ENCODE data around the gene RPUSD3.

The RPUSD3 gene

GRCh38 chr3:9831253-9831652 lies 12.6 kb downstream of the RPUSD3 start:
- no peak for DNase-seq

DNA sequence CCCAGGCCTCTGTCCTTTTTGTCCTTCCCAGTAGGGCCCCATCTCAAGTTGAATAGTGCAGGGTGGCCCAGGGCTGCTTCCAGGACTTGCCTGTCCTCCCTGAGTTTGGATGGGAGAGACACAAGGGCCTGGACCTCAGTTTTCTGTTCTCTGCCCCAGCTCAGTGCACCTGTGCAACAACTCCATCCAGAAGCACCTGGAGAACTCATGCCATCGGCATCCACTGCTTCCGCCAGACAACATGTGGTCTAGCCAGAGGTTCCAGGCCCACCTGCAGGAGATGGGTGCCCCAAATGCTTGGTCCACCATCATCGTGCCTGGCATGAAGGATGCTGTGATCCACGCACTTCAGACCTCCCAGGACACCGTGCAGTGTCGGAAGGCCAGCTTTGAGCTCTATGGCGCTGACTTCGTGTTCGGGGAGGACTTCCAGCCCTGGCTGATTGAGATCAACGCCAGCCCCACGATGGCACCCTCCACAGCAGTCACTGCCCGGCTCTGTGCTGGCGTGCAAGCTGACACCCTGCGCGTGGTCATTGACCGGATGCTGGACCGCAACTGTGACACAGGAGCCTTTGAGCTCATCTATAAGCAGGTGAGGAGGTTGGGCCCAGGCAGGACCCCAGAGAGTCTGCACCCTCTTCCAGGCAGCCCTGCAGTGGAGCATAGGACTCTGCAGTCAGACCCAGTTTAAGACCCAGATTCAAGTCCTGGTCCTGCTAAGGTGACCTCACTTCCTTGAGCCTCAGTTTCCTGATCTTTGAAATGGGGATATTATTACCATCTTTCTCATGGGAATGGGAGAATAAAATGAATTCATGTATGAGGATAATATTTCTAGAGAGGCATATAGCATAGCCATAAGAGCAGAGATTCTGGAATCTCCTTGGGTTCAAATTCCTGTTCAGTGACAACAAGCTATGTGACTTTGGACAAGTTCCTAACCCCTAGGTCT lies 14.7 kb downstream of the RPUSD3 start:
- DNase-seq: no peak

GRCh38 chr3:9826815-9827573 lies 16.8 kb downstream of the RPUSD3 start:
- DNase-seq: peak; percentile 16 to 60

- DNase-seq: no peak
Measured at GRCh38 chr3:9825451-9826040, 18.3 kb downstream of the RPUSD3 start.

GRCh38 chr3:9820946-9821345 lies 22.9 kb downstream of the RPUSD3 start:
- peak in 1 of 2 experiments; percentile 62 for DNase-seq

GRCh38 chr3:9820543-9820942 lies 23.3 kb downstream of the RPUSD3 start:
- no peak for DNase-seq

- DNase-seq: no peak
Measured at GRCh38 chr3:9818666-9819335, 25.0 kb downstream of the RPUSD3 start.

DNA sequence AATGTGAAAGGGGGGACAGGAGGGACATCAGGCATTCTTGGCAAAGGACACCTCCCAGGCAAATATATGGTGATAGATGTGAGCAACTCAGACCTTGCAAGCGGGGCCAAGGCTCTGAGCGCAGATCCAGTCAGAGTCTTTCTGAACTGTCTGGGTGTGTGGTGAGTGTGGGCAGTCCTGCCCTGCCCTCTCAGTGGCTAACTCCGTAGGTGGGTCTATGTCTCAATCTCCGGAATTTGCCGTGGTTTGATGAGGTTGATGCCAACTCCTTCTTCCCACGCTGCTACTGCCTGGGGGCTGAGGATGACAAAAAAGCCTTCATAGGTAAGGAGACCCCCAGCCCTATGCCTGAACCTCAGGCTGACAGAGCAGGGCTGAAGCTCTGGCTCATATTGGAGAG lies 26.4 kb downstream of the RPUSD3 start:
- DNase-seq: no peak

DNA sequence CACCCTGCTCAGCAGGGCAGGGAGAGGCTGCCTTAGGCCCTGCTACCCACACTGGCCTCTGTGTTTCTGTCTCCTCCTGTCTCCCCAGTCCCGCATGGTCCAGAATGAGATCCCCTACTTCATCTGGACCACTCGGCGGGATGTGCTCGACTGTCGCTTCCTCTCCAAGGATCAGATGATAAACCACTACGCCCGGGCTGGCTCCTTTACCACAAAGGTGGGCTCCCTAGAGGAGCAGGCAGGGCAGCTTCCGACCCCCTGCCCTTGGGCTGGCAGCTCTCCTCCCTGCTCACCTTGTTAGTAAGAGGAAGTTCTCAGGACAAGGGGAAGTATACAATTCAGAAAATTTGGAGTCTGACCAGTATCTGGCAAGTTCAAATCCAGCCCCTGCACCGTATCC lies 27.8 kb downstream of the RPUSD3 start:
- no peak for DNase-seq

DNA sequence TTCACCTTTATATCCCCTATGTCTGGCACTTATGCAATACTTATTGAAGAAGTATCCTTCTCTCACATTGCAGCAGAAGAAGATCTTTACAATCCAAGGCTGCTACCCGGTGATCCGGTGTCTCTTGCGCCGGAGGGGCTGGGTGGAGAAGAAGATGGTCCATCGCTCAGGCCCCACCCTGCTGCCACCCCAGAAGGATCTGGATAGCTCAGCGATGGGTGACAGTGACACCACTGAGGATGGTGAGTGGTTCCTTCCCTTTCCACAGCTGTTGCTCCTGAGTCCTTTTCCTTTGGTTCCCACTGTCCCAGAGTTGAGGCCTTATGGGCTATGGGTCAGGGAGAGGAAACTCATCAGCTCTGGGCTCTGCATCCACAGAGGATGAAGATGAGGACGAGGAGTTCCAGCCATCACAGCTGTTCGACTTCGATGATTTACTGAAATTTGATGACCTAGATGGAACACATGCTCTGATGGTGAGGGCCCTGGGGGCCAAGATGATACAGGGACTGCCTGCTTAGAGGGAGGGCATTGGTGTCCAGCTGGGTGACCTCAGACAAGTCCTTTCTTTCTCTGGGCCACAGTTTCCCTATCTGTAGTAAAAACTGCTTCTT lies 30.8 kb downstream of the RPUSD3 start:
- no peak for DNase-seq

DNA sequence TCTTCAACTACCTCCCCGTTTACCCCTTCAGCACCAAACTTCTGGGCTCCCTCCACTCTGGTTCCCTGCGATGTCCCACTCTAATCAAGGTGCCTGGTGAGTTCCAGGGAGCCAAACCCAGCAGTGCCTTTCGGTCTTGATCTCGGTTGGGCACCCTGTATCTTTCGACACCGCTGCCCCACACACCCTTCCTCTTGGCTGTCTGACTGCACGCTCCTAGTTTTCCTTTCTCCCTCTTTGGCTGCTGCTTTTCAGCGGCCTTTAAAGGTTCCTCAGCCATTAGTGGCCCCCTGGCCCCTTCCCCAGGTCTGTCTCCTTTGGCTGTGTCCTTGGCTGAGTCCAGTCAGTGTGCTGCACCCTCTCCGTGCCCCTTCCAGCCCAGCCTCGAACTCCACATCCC lies 33.0 kb downstream of the RPUSD3 start:
- no peak for DNase-seq

- DNase-seq: no peak
Measured at GRCh38 chr3:9810433-9810770, 33.4 kb downstream of the RPUSD3 start.

GRCh38 chr3:9809615-9810432 lies 34.0 kb downstream of the RPUSD3 start, which contains the start of gene TTLL3:
Gene TTLL3 (plus strand): TSS chr3:9810262. CDS start chr3:9810662, 400 bp downstream.
- peak; percentile 36 to 49 for DNase-seq

DNA sequence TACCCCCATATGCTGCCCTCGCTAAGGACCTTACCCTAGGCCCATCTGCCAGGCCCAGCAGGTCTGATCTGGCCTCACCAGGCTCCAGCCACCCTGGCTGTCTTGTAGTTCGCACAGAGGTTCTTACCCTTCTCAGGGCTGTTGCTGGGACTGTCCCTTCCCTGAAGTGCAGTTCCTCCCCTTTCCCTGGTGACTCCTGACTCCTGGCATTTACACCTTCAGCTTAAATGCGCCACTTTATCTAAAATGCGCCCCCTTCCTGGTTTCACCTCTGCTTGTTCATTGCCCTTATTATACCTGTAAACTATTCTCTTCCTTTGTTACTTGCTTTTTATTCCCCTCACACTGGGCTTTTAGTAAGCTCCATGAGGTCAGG lies 34.6 kb downstream of the RPUSD3 start:
- DNase-seq: peak; percentile 34 to 60

DNA sequence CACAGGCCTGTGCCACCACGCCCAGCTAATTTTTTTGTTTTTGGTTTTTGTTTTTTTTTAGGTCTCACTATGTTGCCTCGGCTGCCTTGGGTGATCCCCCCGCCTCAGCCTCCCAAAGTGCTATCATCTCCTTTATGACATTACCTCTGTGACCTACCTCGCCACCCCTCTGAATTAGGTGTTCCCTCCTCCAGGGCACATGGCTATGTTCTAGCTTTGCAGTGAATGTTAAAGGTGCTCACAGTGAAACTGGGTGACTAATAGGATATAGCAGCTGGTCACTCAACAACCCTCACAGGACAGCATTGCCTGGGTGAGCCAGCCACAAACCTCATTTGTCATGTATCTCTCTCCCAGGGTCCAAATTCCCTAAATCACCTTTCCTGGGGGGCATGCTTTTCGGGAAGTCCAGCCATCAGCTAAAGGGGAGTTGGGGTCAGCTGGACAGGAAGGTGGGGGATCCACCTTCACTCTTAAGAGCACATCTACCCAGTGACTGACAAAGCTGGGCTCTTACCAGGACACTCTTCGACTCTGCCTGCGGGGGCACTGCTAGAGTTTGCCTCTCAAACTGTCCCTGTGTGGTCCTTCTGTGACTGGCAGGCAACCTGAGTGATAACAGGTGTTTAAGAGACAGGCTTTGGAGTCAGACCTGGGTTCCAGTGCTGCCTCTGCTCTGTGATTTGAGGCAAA lies 35.3 kb downstream of the RPUSD3 start:
- DNase-seq: peak; percentile 22 to 68

DNA sequence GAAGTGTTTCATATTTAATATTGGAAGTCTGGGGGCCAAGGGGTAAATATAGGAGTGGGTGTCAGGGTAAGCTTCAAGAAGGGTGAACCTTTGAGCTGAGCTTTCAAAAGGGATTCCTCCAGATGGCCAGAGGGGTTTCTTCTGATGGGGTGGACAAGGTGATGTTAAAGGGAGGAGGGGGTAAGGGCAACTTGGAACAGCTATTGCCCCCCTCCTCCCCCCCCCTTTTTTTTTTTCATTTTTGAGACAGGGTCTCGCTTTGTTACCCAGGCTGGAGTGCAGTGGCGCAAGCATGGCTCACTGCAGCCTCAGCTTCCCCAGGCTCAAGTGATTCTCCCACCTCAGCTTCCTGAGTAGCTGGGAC lies 35.8 kb downstream of the RPUSD3 start:
- DNase-seq: no peak

DNA sequence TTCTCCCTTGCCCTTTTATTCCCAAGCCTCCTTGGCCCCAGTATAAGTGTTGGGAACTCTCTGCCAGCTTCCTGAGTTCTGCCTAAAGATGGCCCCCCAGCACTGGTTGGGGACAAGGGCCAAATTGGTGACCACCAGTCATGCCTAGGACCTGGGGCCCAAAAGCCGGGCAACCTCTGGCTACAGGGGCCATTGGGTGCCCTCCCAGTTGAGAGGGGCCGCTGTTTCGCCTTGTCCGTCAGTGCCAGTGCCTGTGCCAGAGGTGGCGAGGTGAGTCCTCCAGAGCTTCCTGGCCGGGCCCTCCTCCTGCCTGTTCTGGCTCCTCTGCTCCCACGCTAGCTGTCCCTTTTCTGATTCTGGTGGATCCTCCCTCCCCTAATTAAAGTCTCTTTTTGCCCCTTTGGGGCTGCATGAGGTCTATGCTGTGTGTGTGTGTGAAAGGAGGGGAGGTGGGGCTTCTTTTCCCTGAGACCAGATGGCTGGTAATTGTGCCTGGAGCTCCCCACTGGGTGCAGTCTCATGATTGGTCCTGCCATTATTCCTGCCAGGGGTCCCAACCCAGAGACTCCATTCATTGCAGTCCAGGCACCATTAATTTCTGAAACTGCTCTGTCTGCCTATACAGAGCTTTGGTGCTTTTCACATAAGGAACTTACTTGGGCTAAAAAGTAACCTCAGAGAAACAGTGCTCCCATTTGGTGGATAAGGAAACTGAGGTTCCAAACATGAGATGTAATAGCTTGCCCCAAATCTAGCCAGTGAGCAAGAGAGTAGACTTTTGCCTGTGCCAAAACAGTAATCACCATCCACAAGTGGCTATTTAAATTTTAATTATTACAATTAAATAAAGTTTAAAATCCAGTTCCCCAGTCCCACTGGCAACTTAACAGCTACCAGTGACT lies 36.9 kb downstream of the RPUSD3 start:
- DNase-seq: peak in 1 of 2 experiments; percentile 13

- no peak for DNase-seq
Measured at GRCh38 chr3:9806137-9806536, 37.7 kb downstream of the RPUSD3 start.

GRCh38 chr3:9804996-9805395 lies 38.8 kb downstream of the RPUSD3 start:
- no peak for DNase-seq

- no peak for DNase-seq
Measured at GRCh38 chr3:9803494-9803893, 40.3 kb downstream of the RPUSD3 start.
